LNCAP (cell line): ENCODE results near the gene PHF11.

Experiments used
- TF ChIP-seq, protein P1 (sequence below): fragments of 450-650 bp; IDR thresholded peaks from 2 replicates; pipeline ENCODE4 v1.5.1; 2017; ENCODE audit warnings: mild to moderate bottlenecking

The PHF11 gene

DNA sequence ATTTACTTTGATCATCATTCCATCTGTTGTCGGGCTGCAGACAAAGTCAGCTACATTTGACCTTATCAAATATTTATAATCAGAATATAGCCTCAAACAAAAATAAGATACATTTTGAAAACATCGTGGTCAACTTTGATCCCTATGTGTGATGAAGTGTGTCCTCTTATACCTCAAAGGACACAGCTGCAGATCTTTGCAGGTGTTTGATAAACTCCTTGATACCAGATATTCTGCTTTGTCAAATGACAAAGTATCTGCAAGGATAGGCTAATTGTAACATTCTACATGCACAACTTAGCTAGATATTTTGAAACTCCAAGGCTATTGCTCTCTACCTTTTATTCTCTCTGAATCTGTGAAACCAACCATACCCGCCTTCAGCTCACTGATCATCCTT is 44.0 kb downstream of the PHF11 start:
- TF ChIP-seq, protein P1, sequence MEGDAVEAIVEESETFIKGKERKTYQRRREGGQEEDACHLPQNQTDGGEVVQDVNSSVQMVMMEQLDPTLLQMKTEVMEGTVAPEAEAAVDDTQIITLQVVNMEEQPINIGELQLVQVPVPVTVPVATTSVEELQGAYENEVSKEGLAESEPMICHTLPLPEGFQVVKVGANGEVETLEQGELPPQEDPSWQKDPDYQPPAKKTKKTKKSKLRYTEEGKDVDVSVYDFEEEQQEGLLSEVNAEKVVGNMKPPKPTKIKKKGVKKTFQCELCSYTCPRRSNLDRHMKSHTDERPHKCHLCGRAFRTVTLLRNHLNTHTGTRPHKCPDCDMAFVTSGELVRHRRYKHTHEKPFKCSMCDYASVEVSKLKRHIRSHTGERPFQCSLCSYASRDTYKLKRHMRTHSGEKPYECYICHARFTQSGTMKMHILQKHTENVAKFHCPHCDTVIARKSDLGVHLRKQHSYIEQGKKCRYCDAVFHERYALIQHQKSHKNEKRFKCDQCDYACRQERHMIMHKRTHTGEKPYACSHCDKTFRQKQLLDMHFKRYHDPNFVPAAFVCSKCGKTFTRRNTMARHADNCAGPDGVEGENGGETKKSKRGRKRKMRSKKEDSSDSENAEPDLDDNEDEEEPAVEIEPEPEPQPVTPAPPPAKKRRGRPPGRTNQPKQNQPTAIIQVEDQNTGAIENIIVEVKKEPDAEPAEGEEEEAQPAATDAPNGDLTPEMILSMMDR, result no peak

DNA sequence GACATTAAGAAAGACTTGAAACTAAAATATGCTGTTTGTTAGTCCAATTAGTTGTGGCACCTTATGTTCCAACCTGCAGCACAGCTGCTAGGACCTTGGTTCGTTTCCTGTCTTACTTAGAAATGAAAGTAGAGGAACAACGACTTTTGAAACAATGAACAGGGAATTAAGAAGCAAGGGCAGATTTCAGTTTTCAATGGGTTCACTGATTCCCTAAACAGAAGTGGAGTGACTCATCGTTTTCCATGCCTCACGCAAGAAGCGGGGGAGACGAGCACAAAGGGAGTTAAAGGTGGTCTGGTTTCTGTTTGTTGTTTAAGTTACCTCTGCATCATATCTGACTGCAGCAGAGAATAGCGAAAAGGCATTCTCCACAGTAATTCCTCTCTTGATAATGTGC is 44.8 kb downstream of the PHF11 start:
- TF ChIP-seq, protein P1, result no peak

DNA sequence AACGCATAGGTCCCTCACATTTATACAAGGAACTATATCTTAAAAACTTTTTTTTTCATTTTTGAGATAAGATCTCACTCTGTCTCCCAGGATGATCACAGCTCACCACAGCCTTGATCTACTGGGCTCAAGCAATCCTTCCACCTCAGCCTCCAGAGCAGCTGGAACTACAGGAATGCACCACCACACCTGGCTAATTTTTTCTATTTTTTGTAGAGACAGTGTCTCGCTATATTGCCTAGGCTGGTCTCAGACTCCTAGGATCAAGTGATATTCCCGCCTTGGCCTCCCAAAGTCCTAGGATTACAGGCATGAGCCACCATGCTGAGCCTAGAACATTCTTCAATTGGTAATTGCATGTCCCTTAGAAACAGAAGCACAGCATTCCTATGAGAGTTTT is 47.9 kb downstream of the PHF11 start:
- TF ChIP-seq, protein P1, result no peak

DNA sequence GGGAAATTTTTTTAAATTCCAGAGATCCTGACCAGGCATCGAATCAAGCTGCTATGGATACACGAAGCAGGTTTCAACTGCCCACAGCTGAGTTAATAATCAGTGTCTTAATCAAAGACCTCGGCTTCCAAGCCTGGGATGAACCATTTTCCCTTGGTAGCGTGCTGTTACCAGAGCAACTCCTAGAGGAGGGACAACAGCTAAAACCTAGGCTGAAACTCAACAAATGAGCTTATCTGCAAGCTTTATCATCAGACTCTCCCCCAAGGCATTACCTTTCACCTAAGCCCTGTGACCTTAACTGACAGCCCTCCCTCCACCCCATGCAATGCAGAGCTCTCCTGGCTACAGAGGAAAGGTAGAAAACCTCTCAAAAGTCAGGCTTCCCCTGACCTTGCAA is 49.9 kb downstream of the PHF11 start:
- TF ChIP-seq, protein P1, result no peak

DNA sequence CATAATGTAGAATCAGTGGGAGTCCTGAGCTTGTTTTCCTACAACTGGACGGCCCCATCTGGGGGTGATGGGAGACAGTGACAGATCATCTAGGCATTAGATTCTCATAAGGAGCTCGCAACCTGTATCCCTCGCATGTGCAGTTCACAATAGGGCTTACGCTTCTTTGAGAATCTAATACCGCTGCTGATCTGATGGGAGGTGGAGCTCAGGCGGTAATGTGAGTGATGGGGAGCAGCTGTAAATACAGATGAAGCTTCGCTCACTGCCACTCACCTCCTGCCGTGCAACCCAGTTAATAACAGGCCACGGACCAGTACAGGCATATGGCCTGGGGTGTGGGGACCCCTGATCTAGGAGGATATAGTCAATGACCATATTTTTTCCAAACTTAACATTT is 50.8 kb downstream of the PHF11 start:
- TF ChIP-seq, protein P1, result no peak

DNA sequence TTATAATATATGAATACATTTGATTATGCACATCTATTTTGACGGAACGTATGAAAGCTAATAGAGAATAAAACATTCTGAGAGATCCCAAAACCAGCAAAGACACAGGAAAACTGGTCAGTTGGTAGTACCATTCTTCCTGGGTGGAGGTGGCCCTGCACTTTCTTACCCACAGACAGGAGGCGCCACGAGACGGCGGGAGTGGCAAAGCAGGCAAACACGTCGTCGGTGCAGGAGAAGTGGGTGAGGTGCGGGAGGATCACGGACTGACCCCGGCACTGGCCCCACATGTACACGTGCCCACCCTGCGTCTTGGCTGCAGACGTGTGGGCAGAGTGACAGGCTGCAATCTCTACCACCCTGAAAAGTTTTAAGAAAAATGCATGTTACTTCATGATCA is 53.5 kb downstream of the PHF11 start:
- TF ChIP-seq, protein P1, result no peak

DNA sequence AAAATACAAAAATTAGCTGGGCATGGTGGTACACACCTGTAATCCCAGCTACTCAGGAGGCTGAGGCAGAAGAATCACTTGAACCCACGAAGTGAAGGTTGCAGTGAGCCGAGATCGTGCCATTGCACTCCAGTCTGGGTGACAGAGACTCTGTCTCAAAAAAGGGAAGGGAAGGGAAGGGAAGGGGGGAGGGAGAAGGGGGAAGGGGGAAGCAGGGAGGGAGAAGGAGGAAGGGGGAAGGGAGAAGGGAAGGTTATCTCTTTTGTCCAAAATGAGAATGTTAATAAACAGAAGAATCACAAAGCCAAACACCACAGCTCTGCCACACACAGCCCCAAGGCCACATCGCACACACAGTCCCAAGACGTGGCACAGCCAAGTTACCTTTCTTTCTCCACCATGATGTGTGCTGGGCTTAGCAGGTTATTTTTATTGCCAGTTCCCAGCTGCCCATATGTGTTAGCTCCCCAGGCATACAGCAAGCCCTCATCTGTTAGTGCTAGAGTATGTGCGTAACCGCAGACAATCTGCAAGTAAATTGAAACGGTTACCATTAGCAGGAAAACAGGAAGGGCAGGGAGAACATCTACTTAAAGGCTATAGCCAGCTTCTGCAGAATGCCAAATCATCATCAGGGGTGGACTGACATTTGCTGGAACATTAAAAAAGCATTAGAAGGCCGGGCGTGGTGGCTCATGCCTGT is 55.3 kb downstream of the PHF11 start:
- TF ChIP-seq, protein P1, result no peak

DNA sequence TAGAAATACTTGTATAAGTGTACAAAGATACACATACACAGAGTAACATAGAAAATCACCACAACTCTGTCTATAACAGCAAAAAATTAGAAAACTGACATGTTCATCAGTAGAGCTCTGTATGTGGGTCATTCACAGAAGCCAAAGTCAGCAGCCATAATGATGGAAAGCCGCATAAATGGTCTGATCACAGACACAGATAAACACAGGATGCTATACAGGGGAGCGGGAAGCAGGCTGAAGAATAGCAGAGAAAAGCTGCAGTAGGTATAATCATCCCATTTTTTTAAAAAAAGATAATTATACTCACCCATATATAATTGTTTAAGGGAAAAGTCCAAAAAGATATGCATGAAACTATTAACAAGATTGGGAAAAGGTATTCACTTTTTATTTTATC is 58.1 kb downstream of the PHF11 start:
- TF ChIP-seq, protein P1, result no peak
